Tibial artery (tissue), 4 donors: Measurements from ENCODE around the gene NPHP3.

Experiments used
- DNase-seq, 2 donors: peaks; one replicate each; pipeline ENCODE4 v3.0.0-alpha.2; 2019
- H3K27ac ChIP-seq, 2 donors: fragments of 200-600 bp; sonication (generic) in 1 of 2; 1 replicate in 1 of 2; 2 replicates in 1 of 2; pipeline ENCODE4 v1.5.1; 2018 to 2019; ENCODE audit warnings: mild to moderate bottlenecking in 1 of 2
- H3K27me3 ChIP-seq, 2 donors: fragments of 200-600 bp; sonication (generic) in 1 of 2; one replicate each; pipeline versions ENCODE4 v1.5.1 to v1.6.0; 2016 to 2019
- H3K36me3 ChIP-seq, 3 donors: fragments of 200-600 bp; sonication (generic) in 2 of 3; one replicate each; pipeline ENCODE4 v1.5.1; 2016 to 2019; ENCODE audit warnings: mild to moderate bottlenecking in 2 of 3
- H3K4me1 ChIP-seq, 4 donors: fragments of 200-600 bp; sonication (generic) in 2 of 4; 1 replicate in 3 of 4; 2 replicates in 1 of 4; pipeline ENCODE4 v1.5.1; 2016 to 2019
- H3K4me3 ChIP-seq, 2 donors: fragments of 200-600 bp; sonication (generic) in 1 of 2; 1 replicate in 1 of 2; 2 replicates in 1 of 2; pipeline ENCODE4 v1.5.1; 2018 to 2019; ENCODE audit warnings: mild to moderate bottlenecking in 2 of 2
- H3K9me3 ChIP-seq, 3 donors: fragments of 200-600 bp; sonication (generic) in 1 of 3; one replicate each; pipeline ENCODE4 v1.5.1; 2016 to 2019
- CTCF ChIP-seq, 2 experiments: fragments of 200-600 bp in 1 of 2; fragments of 450-650 bp in 1 of 2; IDR thresholded peaks; one replicate each; pipeline ENCODE4 v1.5.1; 2017 to 2019; ENCODE audit warnings: antibody characterized with exemption in 2 of 2, mild to moderate bottlenecking in 1 of 2, moderate library complexity in 1 of 2
- intact Hi-C: fragments of 100-400 bp; cut with DNase I; formaldehyde crosslinking; loops from one replicate; pipeline ENCODE4 v1.15.0; 2023; ENCODE audit warnings: low total_unique reads

The NPHP3 gene

GRCh38 chr3:132659000-132659364, 63.2 kb downstream of the NPHP3 start:
- TF ChIP-seq CTCF (IDR thresholded peaks at IDR 0.05) = no peak
- H3K9me3 ChIP-seq = no peaks in the 10 kb centered on the region
- peaks cover 0 to 39% (median 22%) of the 10 kb centered on the region in 4 donors for H3K4me1 ChIP-seq
- H3K27ac ChIP-seq = peak overlapping the region; percentile 91 to 96
- no peaks in the 10 kb centered on the region for H3K36me3 ChIP-seq
- no peaks in the 10 kb centered on the region for H3K27me3 ChIP-seq
- H3K4me3 ChIP-seq = peak overlapping the region; percentile 78 to 85
- no peak for DNase-seq
- intact Hi-C loops = no loop called here

GRCh38 chr3:132657869-132658747, 64.1 kb downstream of the NPHP3 start:
- Histone ChIP-seq H3K36me3 (no peaks in the 10 kb centered on the region), H3K27me3 (no peaks in the 10 kb centered on the region), H3K27ac (peak overlapping the region in 1 of 2 donors; percentile 96), H3K4me1 (peaks cover 0 to 36% (median 20%) of the 10 kb centered on the region in 4 donors), H3K4me3 (peak overlapping the region in 1 of 2 donors; percentile 78), H3K9me3 (no peaks in the 10 kb centered on the region)
- intact Hi-C loops = no loop called here
- TF ChIP-seq CTCF (IDR thresholded peaks at IDR 0.05) = no peak
- no peak for DNase-seq

DNA sequence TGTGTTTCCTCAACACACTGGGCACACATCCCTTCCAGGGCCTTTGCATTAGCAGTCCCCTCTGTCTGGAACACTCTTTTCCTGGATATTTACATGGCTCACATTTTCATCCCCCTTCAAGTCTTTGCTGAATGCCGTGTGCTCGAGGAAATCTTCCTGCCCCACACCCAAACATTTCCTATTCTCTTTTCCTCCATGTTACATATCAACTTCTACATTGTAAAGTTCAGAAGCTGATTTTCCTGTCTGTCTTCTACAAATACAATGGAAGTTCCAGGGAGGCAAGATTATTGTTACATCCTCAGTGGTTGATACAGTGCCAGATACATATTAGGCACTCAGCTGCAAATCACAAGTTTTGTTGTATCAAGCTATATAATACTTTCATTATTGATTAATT, 66.7 kb downstream of the NPHP3 start:
- intact Hi-C loops = no loop called here
- no peaks in the 10 kb centered on the region for H3K9me3 ChIP-seq
- peaks cover 0 to 14% (median 6%) of the 10 kb centered on the region in 4 donors for H3K4me1 ChIP-seq
- TF ChIP-seq CTCF (IDR thresholded peaks at IDR 0.05) = no peak
- H3K4me3 ChIP-seq = no peak overlapping the region
- H3K27me3 ChIP-seq = no peaks in the 10 kb centered on the region
- DNase-seq = no peak
- no peaks in the 10 kb centered on the region for H3K36me3 ChIP-seq
- H3K27ac ChIP-seq = no peak overlapping the region

DNA sequence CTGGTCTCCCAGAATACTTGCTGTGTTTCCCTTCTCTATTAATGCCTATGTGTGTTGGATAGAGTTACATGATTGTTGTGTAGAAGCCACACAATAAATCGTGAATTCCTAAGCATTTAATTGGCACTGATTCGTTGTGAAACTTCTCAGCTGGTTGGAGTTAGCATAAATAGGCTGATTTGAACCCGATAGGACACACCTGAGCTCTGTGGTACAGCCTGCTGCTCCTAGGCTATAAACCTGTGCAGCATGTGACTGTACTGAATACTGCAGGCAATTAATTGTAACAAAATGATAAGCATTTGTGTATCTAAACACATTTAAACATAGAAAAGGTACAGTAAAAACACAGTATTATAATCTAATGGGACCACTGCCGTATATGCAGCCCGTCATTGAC, 67.5 kb downstream of the NPHP3 start:
- no peak for TF ChIP-seq CTCF (IDR thresholded peaks at IDR 0.05)
- DNase-seq = no peak
- Histone ChIP-seq H3K27me3 (no peaks in the 10 kb centered on the region), H3K36me3 (no peaks in the 10 kb centered on the region), H3K27ac (no peak overlapping the region), H3K4me3 (no peak overlapping the region), H3K9me3 (no peaks in the 10 kb centered on the region), H3K4me1 (peaks cover 0 to 14% (median 6%) of the 10 kb centered on the region in 4 donors)
- intact Hi-C loops = no loop called here

- Histone ChIP-seq H3K9me3 (no peaks in the 10 kb centered on the region), H3K27me3 (no peaks in the 10 kb centered on the region), H3K4me1 (peaks cover 0 to 14% (median 6%) of the 10 kb centered on the region in 4 donors), H3K36me3 (no peaks in the 10 kb centered on the region), H3K4me3 (no peak overlapping the region), H3K27ac (no peak overlapping the region)
- intact Hi-C loops = no loop called here
- DNase-seq = no peak
- no peak for TF ChIP-seq CTCF (IDR thresholded peaks at IDR 0.05)
These were observed 68.0 kb downstream of the NPHP3 start for GRCh38 chr3:132654190-132654589.
